GM12878 (cell line): ENCODE results near the gene UBE2D4. TPM values are rescaled to one million over a fixed set of nuclear protein-coding genes. Genes with fewer than 3 reads are reported as not detected.
A peak's percentile ranks its signal among the peaks of the same experiment; 100 is the strongest.

Experiments used
- EGR1 ChIP-seq, 2 experiments: IDR thresholded peaks; 1 replicate in 1 of 2; 2 replicates in 1 of 2; pipeline ENCODE4 v1.6.1; 2011 to 2012; ENCODE audit warnings: low read depth in 2 of 2, low read length in 2 of 2, borderline replicate concordance in 1 of 2, mild to moderate bottlenecking in 1 of 2, moderate library complexity in 1 of 2
- EP300 ChIP-seq, 2 experiments: fragments of 150-350 bp in 1 of 2; IDR thresholded peaks; 2 replicates each; pipeline ENCODE4 v1.6.1; 2011 to 2012; ENCODE audit warnings: low read depth in 2 of 2, low read length in 2 of 2, borderline replicate concordance in 1 of 2, improper control_type of control experiment in 1 of 2, inconsistent platforms in 1 of 2; ENCODE audit not compliant: control insufficient read depth in 1 of 2
- PBX3 ChIP-seq: IDR thresholded peaks from 2 replicates; pipeline ENCODE4 v1.6.1; 2011; ENCODE audit warnings: mild to moderate bottlenecking, low read depth, low read length, moderate library complexity; ENCODE audit not compliant: insufficient replicate concordance
- RB1 ChIP-seq: fragments of 450-650 bp; formaldehyde crosslinking; IDR thresholded peaks from 2 replicates; pipeline ENCODE4 v1.6.1; 2017; ENCODE audit warnings: mild to moderate bottlenecking, borderline replicate concordance
- REST ChIP-seq: IDR thresholded peaks from 2 replicates; pipeline ENCODE4 v1.6.1; 2012; ENCODE audit warnings: mild to moderate bottlenecking, low read depth, low read length
- RUNX3 ChIP-seq: IDR thresholded peaks from 2 replicates; pipeline ENCODE4 v1.6.1; 2012; ENCODE audit warnings: low read length, inconsistent platforms
- SIX5 ChIP-seq: IDR thresholded peaks from 2 replicates; pipeline ENCODE4 v1.6.1; 2011; ENCODE audit warnings: mild to moderate bottlenecking, low read depth, low read length, moderate library complexity; ENCODE audit not compliant: severe bottlenecking
- SMC3 ChIP-seq: IDR thresholded peaks from 2 replicates; pipeline ENCODE4 v1.6.1; 2011; ENCODE audit warnings: low read length, improper control_type of control experiment, borderline replicate concordance
- SP1 ChIP-seq: IDR thresholded peaks from one replicate; pipeline ENCODE4 v1.6.1; 2011; ENCODE audit warnings: low read depth, low read length
- SREBF2 ChIP-seq: IDR thresholded peaks from 2 replicates; pipeline ENCODE4 v1.6.1; 2012; ENCODE audit warnings: mild to moderate bottlenecking, low read length
- TAF1 ChIP-seq: IDR thresholded peaks from 2 replicates; pipeline ENCODE4 v1.6.1; 2011; ENCODE audit warnings: mild to moderate bottlenecking, low read depth, low read length, borderline replicate concordance
- TARDBP ChIP-seq: IDR thresholded peaks from 2 replicates; pipeline ENCODE4 v1.6.1; 2016; ENCODE audit warnings: borderline replicate concordance
- TCF7 ChIP-seq: IDR thresholded peaks from 2 replicates; pipeline ENCODE4 v1.6.1; 2014; ENCODE audit warnings: antibody characterized with exemption, borderline replicate concordance
- YBX1 ChIP-seq: fragments of 450-650 bp; IDR thresholded peaks from 2 replicates; pipeline ENCODE4 v1.6.1; 2016; ENCODE audit warnings: antibody characterized with exemption
- YY1 ChIP-seq: IDR thresholded peaks from 2 replicates; pipeline ENCODE4 v1.6.1; 2011; ENCODE audit warnings: low read depth, mild to moderate bottlenecking, low read length
- ZBED1 ChIP-seq: IDR thresholded peaks from 2 replicates; pipeline ENCODE4 v1.6.1; 2016; ENCODE audit warnings: borderline replicate concordance
- ZBTB11 ChIP-seq: fragments of 450-650 bp; formaldehyde crosslinking; IDR thresholded peaks from 2 replicates; pipeline ENCODE4 v1.5.0; 2022; ENCODE audit warnings: mild to moderate bottlenecking, missing genetic modification characterization
- ZNF24 ChIP-seq: fragments of 450-650 bp; IDR thresholded peaks from 2 replicates; pipeline ENCODE4 v1.6.1; 2017; ENCODE audit warnings: antibody characterized with exemption, mild to moderate bottlenecking
- ZNF622 ChIP-seq: fragments of 450-650 bp; IDR thresholded peaks from 2 replicates; pipeline ENCODE4 v1.6.1; 2017; ENCODE audit warnings: mild to moderate bottlenecking, inconsistent platforms
- polyA plus RNA-seq, 11 experiments: library from polyadenylated mRNA; depleted of rRNA in 4 of 11; unstranded in 6 of 11; stranded (reverse) in 5 of 11; fragments of >200 nt; fragmentation: Nextera tagmentation in 4 of 11; fragmentation: Illumina TruSeq in 1 of 11; extraction: Ambion mirVana in 4 of 11; extraction: Trizol in 1 of 11; gene quantifications; 1 replicate in 1 of 11; 2 replicates in 10 of 11; pipeline versions ENCODE4 v1.2.1 to v1.2.3, GENCODE V29; 2011 to 2016; ENCODE audit warnings: inconsistent platforms in 2 of 11, missing spikeins in 2 of 11, low read depth in 1 of 11
- total RNA-seq, 4 experiments: library from RNA; depleted of rRNA in 3 of 4; stranded (reverse); fragments of >200 nt in 3 of 4; fragmentation: Illumina TruSeq in 1 of 4; extraction: Trizol in 1 of 4; gene quantifications; 2 replicates each; pipeline versions ENCODE4 v1.2.1 to v1.2.3, GENCODE V29; 2013 to 2021

The UBE2D4 gene
- total and polyA plus RNA-seq, 10 of the 15 experiments (the other 5 are each of a cell fraction or from before 2014, with no cell fraction given): 3.5 to 16.6 (median 10.3) TPM

GRCh38 chr7:43906331-43907010 is 19.8 kb upstream of the UBE2D4 start, which contains the start of gene URGCP (continued):
- TF ChIP-seq EGR1 (IDR thresholded peaks at IDR 0.05; ENCODE audit: borderline replicate concordance in 1 of 2, low read depth in 2 of 2, low read length in 2 of 2) (peak in 1 of 2 experiments; percentile 64; a peak in 2 of 3 replicates), YY1 (peak; percentile 90), TCF7 (no peak), ZBTB11 (CRISPR knock-in tag) (no peak), TARDBP (no peak), RB1 (peak; percentile 62; the same call in 1 of the 2 replicates), ZBED1 (no peak), YBX1 (no peak), RUNX3 (no peak), SREBF2 (no peak), SIX5 (no peak), SP1 (no peak), REST (no peak), EP300 (IDR thresholded peaks at IDR 0.05; ENCODE audit: borderline replicate concordance in 1 of 2, control insufficient read depth in 1 of 2, low read depth in 2 of 2, low read length in 2 of 2) (no peak), ZNF24 (no peak), PBX3 (no peak), TAF1 (peak; percentile 46; the same call in 1 of the 2 replicates), ZNF622 (no peak), SMC3 (no peak)
